HEK293T (cell line): ENCODE measurements around the gene NCF2.

Experiments
- BHLHE40 ChIP-seq: fragments of 450-650 bp; IDR thresholded peaks from 2 replicates; pipeline ENCODE4 v1.6.1; 2016; ENCODE audit warnings: mild to moderate bottlenecking, moderate library complexity, borderline replicate concordance
- ELF4 ChIP-seq: fragments of 450-650 bp; IDR thresholded peaks from 2 replicates; pipeline ENCODE4 v1.6.1; 2017; ENCODE audit warnings: antibody characterized with exemption
- HDGF ChIP-seq: fragments of 450-650 bp; IDR thresholded peaks from 2 replicates; pipeline ENCODE4 v1.6.1; 2017; ENCODE audit warnings: antibody characterized with exemption, borderline replicate concordance
- SP1 ChIP-seq: fragments of 450-650 bp; IDR thresholded peaks from 2 replicates; pipeline ENCODE4 v1.6.1; 2017
- SUZ12 ChIP-seq: fragments of 450-650 bp; IDR thresholded peaks from 2 replicates; pipeline ENCODE4 v1.6.1; 2016; ENCODE audit warnings: mild to moderate bottlenecking

- no peak for TF ChIP-seq ELF4
- TF ChIP-seq BHLHE40, result no peak
- no peak for TF ChIP-seq HDGF
- TF ChIP-seq SUZ12, result no peak
- no peak for TF ChIP-seq SP1
These were observed 77.8 kb downstream of the NCF2 start for GRCh38 chr1:183512450-183512849.
